HEK293 (cell line): Measurements from ENCODE around the gene DLK2.

ENCODE experiments used
- CTCF ChIA-PET: fragments of 350-600 bp; formaldehyde crosslinking; extraction: SDS; loops from one replicate; lab custom pipeline; 2021; ENCODE audit warnings: antibody characterized with exemption; lab: Yijun Ruan, JAX
- POLR2A ChIA-PET: fragments of 300-600 bp; formaldehyde crosslinking; extraction: SDS; loops from one replicate; lab custom pipeline; 2020; ENCODE audit warnings: antibody characterized with exemption, inconsistent platforms; lab: Yijun Ruan, JAX
- H3K27ac ChIP-seq: fragments of 200-500 bp; sonication (Bioruptor generic); 2 replicates; pipeline ENCODE4 v1.5.1; 2014; ENCODE audit warnings: low read depth, low read length, control low read depth, inconsistent platforms; ENCODE audit errors: extremely low read depth
- H3K36me3 ChIP-seq, 2 experiments: fragments of 200-500 bp in 1 of 2; sonication (Bioruptor generic) in 1 of 2; 1 replicate in 1 of 2; 2 replicates in 1 of 2; pipeline ENCODE4 v1.5.1; 2014 to 2017; ENCODE audit warnings: inconsistent platforms in 2 of 2, low read length in 2 of 2; ENCODE audit not compliant: control insufficient read depth in 2 of 2, insufficient read depth in 1 of 2
- H3K4me1 ChIP-seq: fragments of 200-500 bp; sonication (Bioruptor generic); 2 replicates; pipeline ENCODE4 v1.5.1; 2014; ENCODE audit warnings: mild to moderate bottlenecking, low read length, inconsistent platforms; ENCODE audit not compliant: control insufficient read depth, insufficient read depth
- H3K4me3 ChIP-seq: 2 replicates; pipeline ENCODE4 v1.5.1; 2011; ENCODE audit warnings: low read depth, mild to moderate bottlenecking, control low read depth, low read length, moderate library complexity
- H3K9me3 ChIP-seq: fragments of 200-500 bp; sonication (Bioruptor generic); 2 replicates; pipeline ENCODE4 v1.5.1; 2014; ENCODE audit warnings: low read depth, low read length, inconsistent platforms; ENCODE audit not compliant: control insufficient read depth, insufficient read depth
- GLI4 ChIP-seq: fragments of 450-650 bp; formaldehyde crosslinking; IDR thresholded peaks from 2 replicates; pipeline ENCODE4 v1.5.1; 2016; ENCODE audit warnings: missing biosample characterization, missing genetic modification characterization
- HOXA7 ChIP-seq: sonication (generic); formaldehyde crosslinking; IDR thresholded peaks from 2 replicates; pipeline ENCODE4 v1.8.1; 2022; ENCODE audit warnings: missing genetic modification reagents, borderline replicate concordance
- MEIS1 ChIP-seq: sonication (generic); formaldehyde crosslinking; IDR thresholded peaks from 2 replicates; pipeline ENCODE4 v1.8.1; 2022; ENCODE audit warnings: missing genetic modification reagents, mild to moderate bottlenecking, borderline replicate concordance
- PRDM2 ChIP-seq: fragments of 450-650 bp; formaldehyde crosslinking; IDR thresholded peaks from 2 replicates; pipeline ENCODE4 v1.5.1; 2016; ENCODE audit warnings: missing biosample characterization, missing genetic modification characterization, borderline replicate concordance
- SP3 ChIP-seq: fragments of 450-650 bp; formaldehyde crosslinking; IDR thresholded peaks from 2 replicates; pipeline ENCODE4 v1.5.1; 2016; ENCODE audit warnings: missing biosample characterization, missing genetic modification characterization
- SP7 ChIP-seq: fragments of 450-650 bp; formaldehyde crosslinking; IDR thresholded peaks from 2 replicates; pipeline ENCODE4 v1.5.1; 2016; ENCODE audit warnings: missing biosample characterization, missing genetic modification characterization
- ZBTB21 ChIP-seq: fragments of 450-650 bp; formaldehyde crosslinking; IDR thresholded peaks from 2 replicates; pipeline ENCODE4 v1.5.1; 2017; ENCODE audit warnings: missing biosample characterization, missing genetic modification characterization
- ZBTB6 ChIP-seq: fragments of 450-650 bp; formaldehyde crosslinking; IDR thresholded peaks from 2 replicates; pipeline ENCODE4 v1.5.1; 2017; ENCODE audit warnings: missing biosample characterization, missing genetic modification characterization
- ZFP3 ChIP-seq: fragments of 450-650 bp; formaldehyde crosslinking; IDR thresholded peaks from 2 replicates; pipeline ENCODE4 v1.5.1; 2016; ENCODE audit warnings: low read depth, missing biosample characterization, missing genetic modification characterization
- ZFP69B ChIP-seq: fragments of 450-650 bp; formaldehyde crosslinking; IDR thresholded peaks from 2 replicates; pipeline ENCODE4 v1.5.1; 2016; ENCODE audit warnings: missing biosample characterization, missing genetic modification characterization
- ZNF214 ChIP-seq: fragments of 450-650 bp; formaldehyde crosslinking; IDR thresholded peaks from 2 replicates; pipeline ENCODE4 v1.5.1; 2017; ENCODE audit warnings: missing biosample characterization, mild to moderate bottlenecking, missing genetic modification characterization, borderline replicate concordance
- ZNF350 ChIP-seq: fragments of 450-650 bp; formaldehyde crosslinking; IDR thresholded peaks from 2 replicates; pipeline ENCODE4 v1.5.0; 2017; ENCODE audit warnings: missing biosample characterization, mild to moderate bottlenecking, missing genetic modification characterization
- ZNF37A ChIP-seq: fragments of 450-650 bp; IDR thresholded peaks from 2 replicates; pipeline ENCODE4 v1.5.1; 2018; ENCODE audit warnings: missing biosample characterization, missing genetic modification characterization
- ZNF549 ChIP-seq: fragments of 450-650 bp; IDR thresholded peaks from 2 replicates; pipeline ENCODE4 v1.5.1; 2018; ENCODE audit warnings: missing biosample characterization, missing genetic modification characterization, mild to moderate bottlenecking, inconsistent platforms, moderate library complexity
- ZNF645 ChIP-seq: fragments of 450-650 bp; formaldehyde crosslinking; IDR thresholded peaks from 2 replicates; pipeline ENCODE4; 2016; ENCODE audit warnings: missing biosample characterization, missing genetic modification characterization
- ZNF692 ChIP-seq: fragments of 450-650 bp; formaldehyde crosslinking; IDR thresholded peaks from 2 replicates; pipeline ENCODE4 v1.5.1; 2016; ENCODE audit warnings: missing biosample characterization, missing genetic modification characterization
- ZNF701 ChIP-seq: fragments of 450-650 bp; formaldehyde crosslinking; IDR thresholded peaks from 2 replicates; pipeline ENCODE4 v1.5.1; 2016; ENCODE audit warnings: missing biosample characterization, missing genetic modification characterization
- ZNF785 ChIP-seq: fragments of 450-650 bp; formaldehyde crosslinking; IDR thresholded peaks from 2 replicates; pipeline ENCODE4 v1.5.1; 2016; ENCODE audit warnings: missing biosample characterization, missing genetic modification characterization
- ZSCAN23 ChIP-seq: fragments of 450-650 bp; formaldehyde crosslinking; IDR thresholded peaks from 2 replicates; pipeline ENCODE4 v1.5.1; 2016; ENCODE audit warnings: missing biosample characterization, missing genetic modification characterization

The DLK2 gene

GRCh38 chr6:43502666-43503065 is 47.3 kb upstream of the DLK2 start:
- Histone ChIP-seq H3K27ac (no peak overlapping the region), H3K4me3 (no peak overlapping the region), H3K4me1 (no peaks in the 10 kb centered on the region), H3K36me3 (peaks cover 13 to 82% of the 10 kb centered on the region in 2 experiments; a peak in 2 of 3 replicates), H3K9me3 (no peaks in the 10 kb centered on the region)
- POLR2A ChIA-PET, result no interaction called here
- CTCF ChIA-PET, result interaction anchor here (1.0 to 1.5 kb wide), 3 partner anchors 9 to 49 kb away, joined by 3 to 7 read pairs (median 5); no protein-coding TSS in a partner anchor
- TF ChIP-seq ZNF701 (tag by site-specific recombination) (no peak), ZNF785 (tag by site-specific recombination) (no peak), HOXA7 (no peak), ZFP3 (no peak), GLI4 (tag by site-specific recombination) (no peak), ZNF645 (tag by site-specific recombination) (no peak), ZBTB21 (tag by site-specific recombination) (no peak), ZBTB6 (tag by site-specific recombination) (no peak), ZNF549 (tag by site-specific recombination) (no peak), ZNF692 (no peak), ZNF37A (tag by site-specific recombination) (no peak), ZNF214 (tag by site-specific recombination) (no peak), ZSCAN23 (tag by site-specific recombination) (no peak), ZFP69B (tag by site-specific recombination) (no peak), PRDM2 (no peak), SP7 (tag by site-specific recombination) (no peak), ZNF350 (tag by site-specific recombination) (no peak), MEIS1 (CRISPR knock-in tag) (no peak), SP3 (tag by site-specific recombination) (no peak)
